GM06990 (cell line): ENCODE results near the gene FBXO36.

Source experiments
- DNase-seq: peaks from one replicate; pipeline ENCODE4 v3.0.0-alpha.2; 2011; ENCODE audit not compliant: insufficient read length; ENCODE audit errors: extremely low read depth
- H3K27me3 ChIP-seq: replicated peaks from 2 replicates; pipeline ENCODE4 v1.6.0; 2011; ENCODE audit warnings: low read length; ENCODE audit not compliant: control insufficient read depth, insufficient read depth
- H3K36me3 ChIP-seq: 2 replicates; pipeline ENCODE4 v1.5.1; 2011; ENCODE audit warnings: low read length; ENCODE audit not compliant: control insufficient read depth, insufficient read depth
- H3K4me3 ChIP-seq: replicated peaks from 2 replicates; pipeline ENCODE4 v1.5.1; 2011; ENCODE audit warnings: low read depth, mild to moderate bottlenecking, control low read depth, low read length
- CTCF ChIP-seq: IDR thresholded peaks from 2 replicates; pipeline ENCODE4 v1.5.1; 2011; ENCODE audit warnings: low read length, control low read depth, mild to moderate bottlenecking, inconsistent platforms; ENCODE audit not compliant: insufficient read depth, poor library complexity, severe bottlenecking

Gene FBXO36

GRCh38 chr2:230007931-230008707, 85.8 kb downstream of the FBXO36 start:
- H3K36me3 ChIP-seq = no peaks in the 10 kb centered on the region
- H3K4me3 ChIP-seq = no peak overlapping the region

GRCh38 chr2:230008708-230009066, 86.4 kb downstream of the FBXO36 start:
- no peaks in the 10 kb centered on the region for H3K36me3 ChIP-seq
- H3K4me3 ChIP-seq = no peak overlapping the region
- TF ChIP-seq CTCF = no peak
- H3K27me3 ChIP-seq = no peaks in the 10 kb centered on the region
- DNase-seq = no peak

More at GRCh38 chr2:230007931-230008707, 85.8 kb downstream of the FBXO36 start:
- DNase-seq = peak; percentile 26
- no peaks in the 10 kb centered on the region for H3K27me3 ChIP-seq
- TF ChIP-seq CTCF = peak; percentile 74

- no peak for TF ChIP-seq CTCF
- DNase-seq = no peak
These were observed 88.2 kb downstream of the FBXO36 start for GRCh38 chr2:230010501-230010900.

GRCh38 chr2:230011617-230012016, 89.3 kb downstream of the FBXO36 start:
- Histone ChIP-seq H3K4me3 (no peak overlapping the region), H3K36me3 (no peaks in the 10 kb centered on the region), H3K27me3 (no peaks in the 10 kb centered on the region)
- DNase-seq = no peak
- no peak for TF ChIP-seq CTCF

More at GRCh38 chr2:230010501-230010900, 88.2 kb downstream of the FBXO36 start:
- H3K27me3 ChIP-seq = no peaks in the 10 kb centered on the region
- no peaks in the 10 kb centered on the region for H3K36me3 ChIP-seq
- no peak overlapping the region for H3K4me3 ChIP-seq

GRCh38 chr2:230012267-230012884, 90.1 kb downstream of the FBXO36 start:
- no peaks in the 10 kb centered on the region for H3K36me3 ChIP-seq
- no peak for TF ChIP-seq CTCF
- H3K27me3 ChIP-seq = no peaks in the 10 kb centered on the region
- no peak for DNase-seq
- no peak overlapping the region for H3K4me3 ChIP-seq

GRCh38 chr2:230016844-230017243, 94.5 kb downstream of the FBXO36 start:
- Histone ChIP-seq H3K36me3 (no peaks in the 10 kb centered on the region), H3K27me3 (no peaks in the 10 kb centered on the region), H3K4me3 (no peak overlapping the region)
- DNase-seq = no peak
- TF ChIP-seq CTCF = no peak
